ENCODE measurements around the gene NFIA.
"Not testable (repeated sequence)": the region's sequence is repeated elsewhere in the genome, so short reads cannot be mapped to it uniquely, and the experiment has no call there.

NFIA gene

DNA sequence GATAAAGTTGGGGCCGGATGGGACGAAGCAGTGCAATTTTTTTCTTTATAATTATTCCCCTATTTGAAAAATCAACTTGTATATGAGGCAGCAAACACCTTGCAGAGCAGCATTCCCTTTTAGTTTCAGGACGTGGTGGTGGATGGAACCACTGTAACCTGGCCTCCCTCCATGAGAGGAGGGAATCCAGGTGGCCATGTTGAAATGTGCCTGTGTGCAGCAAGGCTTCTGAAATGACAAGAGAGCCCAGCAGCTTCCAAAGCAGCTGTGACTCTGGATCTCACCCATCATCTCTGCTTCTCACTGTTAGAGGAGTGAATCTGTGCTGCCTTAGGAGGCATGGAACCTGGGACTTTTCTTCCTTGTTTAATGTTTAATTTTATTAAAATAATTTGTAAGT is 42.3 kb downstream of the NFIA start:
- Histone ChIP-seq H3K27me3 (replicated peaks) (no peaks in the 10 kb centered on the region), H3K27ac (no peak overlapping the region), H3K36me3 (replicated peaks) (no peaks in the 10 kb centered on the region), H3K4me3 (ENCODE audit: low read depth, low read length) (no peak overlapping the region)
- TF ChIP-seq CTCF (IDR thresholded peaks at IDR 0.05; ENCODE audit: low read depth, low read length, missing control alignments) = no peak
- in situ Hi-C loops (cut with HindIII; ENCODE audit: low pct_ligation_motif_present, low sequenced_read_pairs) = no loop called here
- no peak for DNase-seq

GRCh38 chr1:61125263-61125662 is 42.9 kb downstream of the NFIA start:
- Histone ChIP-seq H3K4me3 (ENCODE audit: low read depth, low read length) (no peak overlapping the region), H3K36me3 (replicated peaks) (no peaks in the 10 kb centered on the region), H3K27ac (no peak overlapping the region), H3K27me3 (replicated peaks) (no peaks in the 10 kb centered on the region)
- in situ Hi-C loops (cut with HindIII; ENCODE audit: low pct_ligation_motif_present, low sequenced_read_pairs) = no loop called here
- no peak for DNase-seq
- TF ChIP-seq CTCF (IDR thresholded peaks at IDR 0.05; ENCODE audit: low read depth, low read length, missing control alignments) = no peak

DNA sequence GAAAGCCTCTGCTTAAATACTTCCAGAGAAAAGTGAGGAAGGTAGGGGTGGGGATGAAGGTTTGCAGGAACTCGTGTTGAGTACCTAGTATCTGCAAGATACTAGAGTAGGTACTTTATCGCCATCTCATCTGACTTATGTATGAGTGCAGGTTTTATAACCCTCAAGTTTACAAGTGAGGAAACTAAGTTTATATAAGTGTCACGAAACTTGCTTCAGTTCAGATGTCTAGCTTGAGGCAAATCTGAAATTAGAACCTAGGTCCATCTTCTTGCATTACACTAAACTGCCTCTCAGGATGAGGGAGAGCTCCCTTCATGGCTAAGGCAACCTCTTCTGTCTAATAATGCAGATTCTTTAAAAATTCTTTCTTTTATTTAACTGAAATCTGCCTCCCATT is 43.5 kb downstream of the NFIA start:
- TF ChIP-seq CTCF (IDR thresholded peaks at IDR 0.05; ENCODE audit: low read depth, low read length, missing control alignments) = no peak
- Histone ChIP-seq H3K27me3 (replicated peaks) (no peaks in the 10 kb centered on the region), H3K36me3 (replicated peaks) (no peaks in the 10 kb centered on the region), H3K4me3 (ENCODE audit: low read depth, low read length) (no peak overlapping the region), H3K27ac (no peak overlapping the region)
- DNase-seq = no peak
- in situ Hi-C loops (cut with HindIII; ENCODE audit: low pct_ligation_motif_present, low sequenced_read_pairs) = no loop called here

- DNase-seq; H3K4me3 ChIP-seq (ENCODE audit: low read depth, low read length); H3K27ac ChIP-seq; H3K27me3 ChIP-seq (replicated peaks); in situ Hi-C loops (cut with HindIII; ENCODE audit: low pct_ligation_motif_present, low sequenced_read_pairs); H3K36me3 ChIP-seq (replicated peaks): not testable (repeated sequence)
These were observed 44.5 kb downstream of the NFIA start for GRCh38 chr1:61126843-61127242.

- DNase-seq = no peak
- TF ChIP-seq CTCF (IDR thresholded peaks at IDR 0.05; ENCODE audit: low read depth, low read length, missing control alignments) = no peak
- Histone ChIP-seq H3K27me3 (replicated peaks) (no peaks in the 10 kb centered on the region), H3K27ac (no peak overlapping the region), H3K4me3 (ENCODE audit: low read depth, low read length) (no peak overlapping the region), H3K36me3 (replicated peaks) (no peaks in the 10 kb centered on the region)
- in situ Hi-C loops (cut with HindIII; ENCODE audit: low pct_ligation_motif_present, low sequenced_read_pairs) = no loop called here
These were observed 48.1 kb downstream of the NFIA start for GRCh38 chr1:61130338-61131000.

DNA sequence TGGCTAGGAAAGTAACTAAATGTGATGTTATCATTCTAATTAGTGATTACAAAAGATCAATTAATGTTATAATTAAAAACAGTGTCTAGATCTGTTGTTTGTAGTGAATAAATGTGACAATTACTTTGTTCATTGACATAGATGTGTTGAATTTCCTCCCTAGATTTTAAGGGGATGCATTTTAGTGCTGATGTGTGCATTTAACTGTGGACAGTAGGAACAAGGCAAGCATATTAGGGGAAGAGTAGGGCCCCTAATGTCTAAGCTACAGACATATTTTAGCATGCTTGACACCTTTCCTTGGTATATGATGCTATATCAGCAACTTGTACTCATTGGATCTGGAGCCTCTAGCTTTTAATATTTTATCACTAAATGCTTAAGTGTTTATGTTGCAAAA is 48.9 kb downstream of the NFIA start:
- Histone ChIP-seq H3K27me3 (replicated peaks) (no peaks in the 10 kb centered on the region), H3K27ac (no peak overlapping the region), H3K4me3 (ENCODE audit: low read depth, low read length) (no peak overlapping the region), H3K36me3 (replicated peaks) (no peaks in the 10 kb centered on the region)
- in situ Hi-C loops (cut with HindIII; ENCODE audit: low pct_ligation_motif_present, low sequenced_read_pairs) = no loop called here
- TF ChIP-seq CTCF (IDR thresholded peaks at IDR 0.05; ENCODE audit: low read depth, low read length, missing control alignments) = no peak
- DNase-seq = no peak
